Measurements from ENCODE around the gene CRYBG1. TPM values are rescaled to one million over a fixed set of nuclear protein-coding genes. Genes with fewer than 3 reads are reported as not detected.

CRYBG1 gene
- total RNA-seq, 1 experiment from 2014 or later, result 5.7 TPM

DNA sequence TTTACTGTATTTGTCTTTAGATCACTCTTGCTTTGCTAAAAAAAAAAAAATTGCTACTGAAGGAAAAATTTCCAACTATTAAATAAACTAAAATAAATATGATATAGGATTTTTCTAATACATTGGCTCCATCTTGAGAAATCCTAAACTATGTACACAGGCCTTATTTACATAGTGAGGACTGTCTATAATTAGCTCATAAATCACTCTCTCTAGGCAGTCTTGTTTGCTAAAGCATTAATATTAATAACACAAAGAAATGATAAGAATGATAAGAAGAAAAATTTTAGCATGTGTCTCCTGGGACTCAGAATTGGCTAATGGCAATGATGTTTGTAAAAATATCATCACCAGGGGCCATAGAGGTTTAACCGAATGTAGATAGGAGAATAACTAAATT, 13.3 kb upstream of the CRYBG1 start:
- no peaks in the 10 kb centered on the region for H3K4me1 Mint-ChIP-seq
- no peak overlapping the region for H3K18ac ChIP-seq (ENCODE audit: insufficient read length, low read depth, low read length)
- H3K4ac ChIP-seq (ENCODE audit: low read depth, low read length), result no peak overlapping the region
- no CpG with 5 or more reads among the region's 1 CpG for whole genome bisulfite sequencing (ENCODE audit: extremely low coverage, insufficient read length, low lambda C conversion rate)
- no peak overlapping the region for H2BK5ac ChIP-seq (ENCODE audit: insufficient read length, low read length)
- H3K9me3 ChIP-seq (ENCODE audit: control insufficient read depth, low read depth, low read length), result no peaks in the 10 kb centered on the region
- no peak overlapping the region for H3K9ac ChIP-seq (ENCODE audit: extremely low read depth, insufficient read length, low read length)
- H4K20me1 ChIP-seq (ENCODE audit: control insufficient read depth, insufficient read depth, insufficient read length), result no peaks in the 10 kb centered on the region
- no peak for DNase-seq
- H3K56ac ChIP-seq (ENCODE audit: insufficient read length, low read depth, low read length), result no peak overlapping the region
- no peak overlapping the region for H2AFZ ChIP-seq (ENCODE audit: low read length)
- peaks cover 0 to 2% of the 10 kb centered on the region in 2 experiments; a peak in 1 of 5 replicates for H3K9me3 Mint-ChIP-seq
- no peak overlapping the region for H2BK15ac ChIP-seq (ENCODE audit: low read depth, low read length)
- no peaks in the 10 kb centered on the region for H3K27me3 ChIP-seq (ENCODE audit: insufficient read depth, low read length)
- H3K36me3 Mint-ChIP-seq (ENCODE audit: insufficient read depth in 1 of 3, low read depth in 3 of 3), result peaks cover 0 to 2% (median 0%) of the 10 kb centered on the region in 3 experiments; a peak in 2 of 7 replicates
- H2BK12ac ChIP-seq (ENCODE audit: insufficient read length, low read depth, low read length), result no peak overlapping the region
- TF ChIP-seq, protein P1, sequence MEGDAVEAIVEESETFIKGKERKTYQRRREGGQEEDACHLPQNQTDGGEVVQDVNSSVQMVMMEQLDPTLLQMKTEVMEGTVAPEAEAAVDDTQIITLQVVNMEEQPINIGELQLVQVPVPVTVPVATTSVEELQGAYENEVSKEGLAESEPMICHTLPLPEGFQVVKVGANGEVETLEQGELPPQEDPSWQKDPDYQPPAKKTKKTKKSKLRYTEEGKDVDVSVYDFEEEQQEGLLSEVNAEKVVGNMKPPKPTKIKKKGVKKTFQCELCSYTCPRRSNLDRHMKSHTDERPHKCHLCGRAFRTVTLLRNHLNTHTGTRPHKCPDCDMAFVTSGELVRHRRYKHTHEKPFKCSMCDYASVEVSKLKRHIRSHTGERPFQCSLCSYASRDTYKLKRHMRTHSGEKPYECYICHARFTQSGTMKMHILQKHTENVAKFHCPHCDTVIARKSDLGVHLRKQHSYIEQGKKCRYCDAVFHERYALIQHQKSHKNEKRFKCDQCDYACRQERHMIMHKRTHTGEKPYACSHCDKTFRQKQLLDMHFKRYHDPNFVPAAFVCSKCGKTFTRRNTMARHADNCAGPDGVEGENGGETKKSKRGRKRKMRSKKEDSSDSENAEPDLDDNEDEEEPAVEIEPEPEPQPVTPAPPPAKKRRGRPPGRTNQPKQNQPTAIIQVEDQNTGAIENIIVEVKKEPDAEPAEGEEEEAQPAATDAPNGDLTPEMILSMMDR (conservative IDR thresholded peaks at IDR 0.05), result no peak
- H3K27me3 Mint-ChIP-seq (ENCODE audit: low read depth), result no peaks in the 10 kb centered on the region
- no peaks in the 10 kb centered on the region for H3K4me1 ChIP-seq (ENCODE audit: insufficient read depth, low read length)
- no peak overlapping the region for H2AK5ac ChIP-seq (ENCODE audit: insufficient read length, low read length)
- no peak overlapping the region for H3K23ac ChIP-seq (ENCODE audit: insufficient read length, low read depth, low read length)
- no peak overlapping the region for H4K8ac ChIP-seq (replicated peaks; ENCODE audit: insufficient read length, low read depth, low read length)
- no peaks in the 10 kb centered on the region for H3K23me2 ChIP-seq (ENCODE audit: insufficient read length, low read depth, low read length, poor library complexity, severe bottlenecking)
- H3K79me1 ChIP-seq (ENCODE audit: insufficient read depth, low read depth, low read length, poor library complexity, severe bottlenecking), result no peaks in the 10 kb centered on the region
- no peak overlapping the region for H4K91ac ChIP-seq (ENCODE audit: insufficient read length, low read depth, low read length)
- H3K27ac ChIP-seq (ENCODE audit: insufficient read length, low read depth, low read length), result no peak overlapping the region
- no peaks in the 10 kb centered on the region for H3K79me2 ChIP-seq (ENCODE audit: insufficient read depth, low read length)
- H2BK20ac ChIP-seq (ENCODE audit: low read depth, low read length, poor library complexity, severe bottlenecking), result no peak overlapping the region
- H3T11ph ChIP-seq (ENCODE audit: low read length), result no peak overlapping the region
- no peak overlapping the region for H4K5ac ChIP-seq (ENCODE audit: insufficient read length, low read depth, low read length)
- no peak overlapping the region for H3K14ac ChIP-seq (ENCODE audit: insufficient read depth, low read length)
- no peak overlapping the region for H2BK120ac ChIP-seq (ENCODE audit: low read depth, low read length, poor library complexity, severe bottlenecking)
- H3K4me2 ChIP-seq (ENCODE audit: insufficient read depth, insufficient read length, low read length), result no peak overlapping the region
- no peak overlapping the region for H3K4me3 Mint-ChIP-seq
- no peak overlapping the region for H3K27ac Mint-ChIP-seq
